H1 (cell line): ENCODE data around the gene SON. TPM values are rescaled to one million over a fixed set of nuclear protein-coding genes. Genes with fewer than 3 reads are reported as not detected.

ENCODE experiments used
- CTCF ChIA-PET: fragments of 300-600 bp; sonication (Branson Sonifier 250); formaldehyde crosslinking; loops from one replicate; lab custom pipeline; 2021; ENCODE audit not compliant: partially characterized antibody; lab: Charles Lee
- POLR2A ChIA-PET: fragments of 300-600 bp; sonication (Branson Sonifier 250); formaldehyde crosslinking; loops from one replicate; lab custom pipeline; 2021; ENCODE audit warnings: inconsistent platforms; ENCODE audit not compliant: partially characterized antibody; lab: Charles Lee
- DNase-seq, 2 experiments: peaks; one replicate each; pipeline versions ENCODE4 v3.0.0 to v3.0.0-alpha.2; 2010 to 2022; ENCODE audit warnings: low spot score in 2 of 2, low read depth in 1 of 2, mixed read lengths in 1 of 2
- FAIRE-seq: peaks from 2 replicates; lab custom pipeline; 2011; peaks lifted over from hg19 to GRCh38; lab: Jason Lieb, UNC
- H2AFZ ChIP-seq: 2 replicates; pipeline ENCODE4 v1.8.1; 2012; ENCODE audit warnings: low read length, inconsistent platforms
- H2AK5ac ChIP-seq: 2 replicates; pipeline ENCODE4 v1.6.1; 2013; ENCODE audit warnings: low read depth, low read length
- H2BK120ac ChIP-seq: replicated peaks from 2 replicates; pipeline ENCODE3; 2013; ENCODE audit warnings: low read depth, low read length, inconsistent platforms
- H2BK12ac ChIP-seq: 2 replicates; pipeline ENCODE4 v1.6.1; 2013; ENCODE audit warnings: low read depth, low read length
- H2BK15ac ChIP-seq: 2 replicates; pipeline ENCODE4 v1.6.1; 2013; ENCODE audit warnings: low read length
- H2BK20ac ChIP-seq: 2 replicates; pipeline ENCODE4 v1.6.1; 2013; ENCODE audit warnings: low read length
- H2BK5ac ChIP-seq: 2 replicates; pipeline ENCODE4 v1.6.1; 2013; ENCODE audit warnings: low read depth, low read length
- H3K14ac ChIP-seq: 2 replicates; pipeline ENCODE4 v1.6.1; 2013; ENCODE audit warnings: inconsistent platforms; ENCODE audit not compliant: insufficient read length
- H3K18ac ChIP-seq: 2 replicates; pipeline ENCODE4 v1.6.1; 2013; ENCODE audit warnings: low read length; ENCODE audit errors: extremely low read depth
- H3K23ac ChIP-seq: 2 replicates; pipeline ENCODE4 v1.6.1; 2013; ENCODE audit warnings: inconsistent platforms; ENCODE audit not compliant: insufficient read length
- H3K23me2 ChIP-seq: 2 replicates; pipeline ENCODE4 v1.6.1; 2013; ENCODE audit warnings: low read depth, low read length
- H3K27ac ChIP-seq: 2 replicates; pipeline ENCODE4 v1.6.1; 2011; ENCODE audit warnings: low read depth, low read length, inconsistent platforms
- H3K27me3 ChIP-seq, 4 experiments: replicated peaks in 1 of 4; 1 replicate in 1 of 4; 2 replicates in 3 of 4; pipeline versions ENCODE4 v1.6.1 to v1.8.1; 2011 to 2013; ENCODE audit warnings: low read length in 3 of 4, mild to moderate bottlenecking in 3 of 4, inconsistent platforms in 2 of 4, mixed read lengths in 2 of 4, moderate library complexity in 1 of 4; ENCODE audit not compliant: control insufficient read depth in 3 of 4, insufficient read depth in 3 of 4; ENCODE audit errors: extremely low read depth in 1 of 4
- H3K36me3 ChIP-seq, 4 experiments: 2 replicates each; pipeline versions ENCODE4 v1.6.1 to v1.8.1; 2011 to 2013; ENCODE audit warnings: mild to moderate bottlenecking in 4 of 4, low read length in 3 of 4, moderate library complexity in 2 of 4, control low read depth in 1 of 4, inconsistent platforms in 1 of 4; ENCODE audit not compliant: insufficient read depth in 4 of 4, control insufficient read depth in 2 of 4
- H3K4ac ChIP-seq: replicated peaks from 2 replicates; pipeline ENCODE3; 2013; ENCODE audit warnings: low read length, low read depth, mixed read lengths, inconsistent platforms; ENCODE audit not compliant: insufficient read length
- H3K4me1 ChIP-seq, 4 experiments: replicated peaks in 1 of 4; 1 replicate in 1 of 4; 2 replicates in 3 of 4; pipeline versions ENCODE4 v1.6.1 to v1.8.1; 2011 to 2013; ENCODE audit warnings: low read length in 3 of 4, inconsistent platforms in 2 of 4, mixed read lengths in 1 of 4; ENCODE audit not compliant: insufficient read depth in 4 of 4, control insufficient read depth in 3 of 4
- H3K4me2 ChIP-seq, 2 experiments: 2 replicates each; pipeline versions ENCODE4 v1.6.1 to v1.8.1; 2011 to 2013; ENCODE audit warnings: low read depth in 2 of 2, low read length in 2 of 2, control low read depth in 1 of 2, inconsistent platforms in 1 of 2, mild to moderate bottlenecking in 1 of 2; ENCODE audit not compliant: insufficient read depth in 1 of 2
- H3K4me3 ChIP-seq, 4 experiments: fragments of 200-600, 300-600 bp in 1 of 4; sonication (generic), shearing (Covaris generic), sonication (Bioruptor Twin) in 1 of 4; 2 replicates each; pipeline versions ENCODE4 v1.5.1 to v1.8.1; 2011 to 2016; ENCODE audit warnings: low read length in 4 of 4, low read depth in 3 of 4, control low read depth in 2 of 4, inconsistent platforms in 2 of 4, mild to moderate bottlenecking in 2 of 4, mixed read lengths in 1 of 4, moderate library complexity in 1 of 4; ENCODE audit not compliant: insufficient read depth in 2 of 4; ENCODE audit errors: extremely low read depth in 1 of 4
- H3K56ac ChIP-seq: replicated peaks from 2 replicates; pipeline ENCODE3; 2013; ENCODE audit warnings: low read depth, mild to moderate bottlenecking, mixed read lengths, low read length, inconsistent platforms; ENCODE audit not compliant: insufficient read length
- H3K79me1 ChIP-seq: 2 replicates; pipeline ENCODE4 v1.6.1; 2013; ENCODE audit warnings: low read depth, low read length, control low read depth
- H3K79me2 ChIP-seq, 2 experiments: 2 replicates each; pipeline versions ENCODE4 v1.6.1 to v1.8.1; 2012 to 2013; ENCODE audit warnings: low read length in 2 of 2, mild to moderate bottlenecking in 2 of 2, inconsistent platforms in 1 of 2; ENCODE audit not compliant: insufficient read depth in 2 of 2, control insufficient read depth in 1 of 2
- H3K9ac ChIP-seq, 4 experiments: replicated peaks in 1 of 4; 1 replicate in 1 of 4; 2 replicates in 3 of 4; pipeline versions ENCODE4 v1.6.1 to v1.8.1; 2011 to 2013; ENCODE audit warnings: low read depth in 3 of 4, low read length in 3 of 4, control low read depth in 2 of 4, mild to moderate bottlenecking in 2 of 4, moderate library complexity in 2 of 4, inconsistent platforms in 1 of 4; ENCODE audit errors: extremely low read depth in 1 of 4
- H3K9me3 ChIP-seq, 2 experiments: 2 replicates each; pipeline versions ENCODE4 v1.6.1 to v1.8.1; 2012 to 2013; ENCODE audit warnings: mild to moderate bottlenecking in 2 of 2, moderate library complexity in 2 of 2, control low read depth in 1 of 2, inconsistent platforms in 1 of 2, low read depth in 1 of 2, low read length in 1 of 2, mixed read lengths in 1 of 2; ENCODE audit not compliant: insufficient read depth in 2 of 2
- H4K20me1 ChIP-seq, 2 experiments: replicated peaks in 1 of 2; 2 replicates each; pipeline versions ENCODE3 to v1.8.1; 2011 to 2013; ENCODE audit warnings: inconsistent platforms in 2 of 2, low read length in 2 of 2, mild to moderate bottlenecking in 1 of 2; ENCODE audit not compliant: insufficient read depth in 2 of 2, control insufficient read depth in 1 of 2
- H4K5ac ChIP-seq: 2 replicates; pipeline ENCODE4 v1.6.1; 2013; ENCODE audit warnings: low read length, low read depth, mixed read lengths, inconsistent platforms; ENCODE audit not compliant: insufficient read length
- H4K8ac ChIP-seq: 2 replicates; pipeline ENCODE4 v1.8.0; 2013; ENCODE audit warnings: mild to moderate bottlenecking, moderate library complexity, low read length, inconsistent platforms; ENCODE audit not compliant: insufficient read depth; ENCODE audit errors: extremely low read depth
- H4K91ac ChIP-seq: replicated peaks from 2 replicates; pipeline ENCODE3; 2013; ENCODE audit warnings: low read length, mixed read lengths, inconsistent platforms; ENCODE audit not compliant: insufficient read length
- EGR1 ChIP-seq: IDR thresholded peaks from 2 replicates; pipeline ENCODE4 v1.6.1; 2011; ENCODE audit warnings: low read depth, low read length, borderline replicate concordance
- EZH2 ChIP-seq: fragments of 200-600 bp; sonication (generic); IDR thresholded peaks from 2 replicates; pipeline ENCODE4 v1.7.1; 2012; ENCODE audit warnings: low read depth, mild to moderate bottlenecking, moderate library complexity, low read length, inconsistent platforms; ENCODE audit not compliant: severe bottlenecking
- HDAC2 ChIP-seq, 2 experiments: fragments of 300-600 bp in 1 of 2; sonication (generic) in 1 of 2; IDR thresholded peaks; 2 replicates each; pipeline ENCODE4 v1.6.1; 2011 to 2012; ENCODE audit warnings: low read depth in 2 of 2, low read length in 2 of 2, mild to moderate bottlenecking in 2 of 2, moderate library complexity in 2 of 2, borderline replicate concordance in 1 of 2, inconsistent platforms in 1 of 2
- RFX5 ChIP-seq: IDR thresholded peaks from 2 replicates; pipeline ENCODE4 v1.6.1; 2011; ENCODE audit warnings: low read depth, low read length, improper control_type of control experiment, borderline replicate concordance
- RNF2 ChIP-seq: fragments of 200-900, 300-1000 bp; sonication (generic); IDR thresholded peaks from 2 replicates; pipeline ENCODE4 v1.7.1; 2016; ENCODE audit warnings: borderline replicate concordance, low read depth, mild to moderate bottlenecking, antibody characterized with exemption, low read length; ENCODE audit not compliant: poor library complexity, severe bottlenecking; ENCODE audit errors: missing control alignments
- SRF ChIP-seq: IDR thresholded peaks from 2 replicates; pipeline ENCODE4 v1.6.1; 2011; ENCODE audit warnings: mild to moderate bottlenecking, low read depth, low read length, moderate library complexity
- WGBS, 2 experiments: shearing (Covaris generic) in 1 of 2; methylation state at CpG; one replicate each; pipeline versions ENCODE4 v1.1.6 to v1.1.7; 2013 to 2015; ENCODE audit warnings: low lambda C conversion rate in 2 of 2, mixed read lengths in 2 of 2, inconsistent platforms in 1 of 2, low coverage in 1 of 2, missing lambda C conversion rate in 1 of 2; ENCODE audit not compliant: insufficient replicate concordance in 2 of 2, insufficient coverage in 1 of 2, insufficient read length in 1 of 2; ENCODE audit errors: extremely low coverage in 1 of 2, missing lambda C conversion rate in 1 of 2; 5-methylcytosine and 5-hydroxymethylcytosine counted together
- polyA plus RNA-seq, 7 experiments: library from polyadenylated mRNA; depleted of rRNA in 3 of 7; stranded (reverse) in 5 of 7; unstranded in 2 of 7; fragments of >200 nt in 5 of 7; fragments of 200-250 nt in 2 of 7; gene quantifications; 1 replicate in 5 of 7; 2 replicates in 1 of 7; 4 replicates in 1 of 7; pipeline versions ENCODE4 v1.2.1 to v1.2.3, GENCODE V29; 2011 to 2013; ENCODE audit warnings: missing spikeins in 2 of 7, mixed read lengths in 2 of 7
- total RNA-seq: library from RNA; stranded (reverse); fragmentation: NEBNext Ultra II Directional; extraction: Animal tissue kit (Norgen Biotek cat#: 25700); gene quantifications from 2 replicates; pipeline ENCODE4 v1.2.1, GENCODE V29; 2021
- TF ChIP-seq, protein P1 (sequence below): IDR thresholded peaks from 2 replicates; pipeline ENCODE4 v1.6.1; 2012; ENCODE audit warnings: inconsistent platforms
- TF ChIP-seq, protein P2 (sequence below): IDR thresholded peaks from 2 replicates; pipeline ENCODE4 v1.6.1; 2011; ENCODE audit warnings: low read length, improper control_type of control experiment

SON gene
- total and polyA plus RNA-seq, 2 of the 8 experiments (the other 6 are each of a cell fraction or from before 2014, with no cell fraction given) = 122 to 274 TPM

DNA sequence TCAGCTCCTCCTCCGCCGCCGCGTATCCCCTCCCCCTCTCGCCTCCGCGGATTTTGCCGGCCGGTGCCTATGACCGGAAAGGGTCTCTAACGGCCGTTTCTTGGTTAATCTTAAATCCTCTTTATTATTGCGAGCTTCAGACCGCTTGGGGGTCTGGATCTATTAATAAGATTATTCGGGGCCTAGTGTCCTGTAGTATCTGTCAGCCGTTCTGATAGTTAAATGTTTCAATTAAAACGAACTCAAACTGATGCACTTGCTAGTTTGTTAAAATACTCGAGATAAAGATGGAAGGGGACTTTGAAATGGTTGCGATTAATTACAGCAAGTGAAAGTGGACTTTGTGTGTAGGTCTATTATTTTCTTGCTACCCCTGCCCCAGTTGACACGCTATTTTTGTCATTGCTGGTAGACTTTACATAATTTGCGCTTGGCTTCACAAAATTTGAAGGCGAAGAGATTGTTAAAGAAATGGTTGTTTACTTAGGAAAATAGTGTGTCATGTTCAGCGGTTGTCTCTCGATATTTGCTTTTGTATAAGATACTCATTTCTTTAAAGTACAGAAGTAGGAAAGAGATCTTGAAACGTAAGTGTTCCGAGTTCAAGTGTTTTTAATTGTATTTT is 779 bp downstream of the SON start:
- no peak overlapping the region for H2BK15ac ChIP-seq
- no peak overlapping the region for H3K14ac ChIP-seq
- peak overlapping the region; percentile 97 to 100 (median 98) for H3K9ac ChIP-seq
- DNase-seq = no peak
- no peak overlapping the region for H3K4ac ChIP-seq
- ChIA-PET POLR2A (interaction anchor here (0.6 to 6.3 kb wide), 29 partner anchors 8 to 771 kb away, joined by 3 to 64 read pairs (median 4); partner anchors contain the start of genes CRYZL1, DONSON, IL10RB and TMEM50B), CTCF (interaction anchor here (1.3 kb wide), 1 partner anchor 8 kb away, joined by 3 read pairs; no protein-coding TSS in a partner anchor)
- H3K4me1 ChIP-seq = peaks cover 0 to 2% (median 0%) of the 10 kb centered on the region in 4 experiments; a peak in 3 of 7 replicates
- no peak for FAIRE-seq
- H3K18ac ChIP-seq = peak overlapping the region; percentile 94; the same call in 1 of the 2 replicates
- peaks cover 10% of the 10 kb centered on the region for H3K23me2 ChIP-seq
- H3K27me3 ChIP-seq = no peaks in the 10 kb centered on the region
- no peak overlapping the region for H3K23ac ChIP-seq
- H3K4me2 ChIP-seq = peak overlapping the region; percentile 76 to 79
- 0 out of 2 replicates have a peak overlapping the region, but pooled peaks have one; percentile 56 for H2AK5ac ChIP-seq
- WGBS, 2 experiments = 1% methylated on average over 26 of the region's 26 CpGs; no CpG with 5 or more reads in 1 of the 2 experiments
- no peak overlapping the region for H2BK120ac ChIP-seq
- peaks cover 7 to 10% of the 10 kb centered on the region in 2 experiments for H4K20me1 ChIP-seq
- H3K79me1 ChIP-seq = no peaks in the 10 kb centered on the region
- no peak overlapping the region; the same call in 1 of the 2 replicates for H4K8ac ChIP-seq
- H4K91ac ChIP-seq = no peak overlapping the region
- no peak overlapping the region for H4K5ac ChIP-seq
- H2BK12ac ChIP-seq = 0 out of 2 replicates have a peak overlapping the region, but pooled peaks have one; percentile 97
- H2BK5ac ChIP-seq = peak overlapping the region; percentile 95; the same call in 1 of the 2 replicates
- H3K4me3 ChIP-seq = peak overlapping the region; percentile 91 to 99 (median 95)
- peaks cover 53 to 88% of the 10 kb centered on the region in 2 experiments for H3K79me2 ChIP-seq
- no peak overlapping the region for H2AFZ ChIP-seq
- no peak overlapping the region for H2BK20ac ChIP-seq
- peak overlapping the region; percentile 99 for H3K27ac ChIP-seq
- no peaks in the 10 kb centered on the region for H3K9me3 ChIP-seq
- peak overlapping the region; percentile 17 for H3K56ac ChIP-seq
- peaks cover 3 to 45% (median 13%) of the 10 kb centered on the region in 4 experiments; a peak in 7 of 8 replicates for H3K36me3 ChIP-seq
- no peak for TF ChIP-seq SRF
- TF ChIP-seq, protein P1, sequence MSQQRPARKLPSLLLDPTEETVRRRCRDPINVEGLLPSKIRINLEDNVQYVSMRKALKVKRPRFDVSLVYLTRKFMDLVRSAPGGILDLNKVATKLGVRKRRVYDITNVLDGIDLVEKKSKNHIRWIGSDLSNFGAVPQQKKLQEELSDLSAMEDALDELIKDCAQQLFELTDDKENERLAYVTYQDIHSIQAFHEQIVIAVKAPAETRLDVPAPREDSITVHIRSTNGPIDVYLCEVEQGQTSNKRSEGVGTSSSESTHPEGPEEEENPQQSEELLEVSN = no peak
- 0 out of 4 replicates have a peak, but pooled peaks of 1 of the 2 experiments have one; percentile 19 for TF ChIP-seq HDAC2 (IDR thresholded peaks at IDR 0.05; ENCODE audit: borderline replicate concordance in 1 of 2, low read depth in 2 of 2, low read length in 2 of 2)
- no peak for TF ChIP-seq RFX5
- TF ChIP-seq, protein P2, sequence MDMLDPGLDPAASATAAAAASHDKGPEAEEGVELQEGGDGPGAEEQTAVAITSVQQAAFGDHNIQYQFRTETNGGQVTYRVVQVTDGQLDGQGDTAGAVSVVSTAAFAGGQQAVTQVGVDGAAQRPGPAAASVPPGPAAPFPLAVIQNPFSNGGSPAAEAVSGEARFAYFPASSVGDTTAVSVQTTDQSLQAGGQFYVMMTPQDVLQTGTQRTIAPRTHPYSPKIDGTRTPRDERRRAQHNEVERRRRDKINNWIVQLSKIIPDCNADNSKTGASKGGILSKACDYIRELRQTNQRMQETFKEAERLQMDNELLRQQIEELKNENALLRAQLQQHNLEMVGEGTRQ = no peak
- 0 out of 2 replicates have a peak, but pooled peaks have one; percentile 35 for TF ChIP-seq EGR1
- no peak for TF ChIP-seq RNF2
- TF ChIP-seq EZH2 = no peak
